ENCODE data around the gene LYSET. TPM values are rescaled to one million over a fixed set of nuclear protein-coding genes. Genes with fewer than 3 reads are reported as not detected.
"Not testable (repeated sequence)": the region's sequence is repeated elsewhere in the genome, so short reads cannot be mapped to it uniquely, and the experiment has no call there.

The LYSET gene
- total RNA-seq, 2 donors from 2014 or later = 25.0 to 27.9 TPM

GRCh38 chr14:93161411-93161940 is 23.6 kb upstream of the LYSET start:
- no peaks in the 10 kb centered on the region for H3K36me3 ChIP-seq (ENCODE audit: control insufficient read depth, insufficient read depth, low read length)
- Mint-ChIP-seq H3K27ac (no peak overlapping the region), H3K4me3 (no peak overlapping the region), H3K36me3 (ENCODE audit: low read depth) (no peaks in the 10 kb centered on the region), H3K27me3 (ENCODE audit: insufficient read depth) (no peaks in the 10 kb centered on the region), H3K9me3 (no peaks in the 10 kb centered on the region), H3K4me1 (peaks cover 3% of the 10 kb centered on the region)
- H3K27ac ChIP-seq (ENCODE audit: low read depth, low read length) = no peak overlapping the region
- H3K27me3 ChIP-seq (ENCODE audit: control insufficient read depth, insufficient read depth, low read length, poor library complexity, severe bottlenecking) = no peaks in the 10 kb centered on the region
- H3K9me3 ChIP-seq (ENCODE audit: control insufficient read depth, low read length) = no peaks in the 10 kb centered on the region
- no peak overlapping the region for H3K4me3 ChIP-seq (ENCODE audit: low read length)
- no peak for TF ChIP-seq CTCF (conservative IDR thresholded peaks at IDR 0.05)
- DNase-seq = no peak
- no peak overlapping the region for H3K9ac ChIP-seq (ENCODE audit: extremely low read depth, low read length, poor library complexity, severe bottlenecking)
- H3K4me1 ChIP-seq (ENCODE audit: control insufficient read depth, insufficient read depth, low read length) = no peaks in the 10 kb centered on the region
- WGBS, 2 experiments (ENCODE audit: insufficient coverage in 1 of 2, insufficient read length in 1 of 2) = 91 to 93% methylated on average over 3 to 4 of the region's 4 CpGs

- TF ChIP-seq CTCF (conservative IDR thresholded peaks at IDR 0.05) = no peak
- Histone ChIP-seq H3K36me3 (ENCODE audit: control insufficient read depth, insufficient read depth, low read length) (no peaks in the 10 kb centered on the region), H3K27ac (ENCODE audit: low read depth, low read length) (no peak overlapping the region), H3K9me3 (ENCODE audit: control insufficient read depth, low read length) (no peaks in the 10 kb centered on the region), H3K4me1 (ENCODE audit: control insufficient read depth, insufficient read depth, low read length) (no peaks in the 10 kb centered on the region), H3K4me3 (ENCODE audit: low read length) (no peak overlapping the region), H3K9ac (ENCODE audit: extremely low read depth, low read length, poor library complexity, severe bottlenecking) (no peak overlapping the region), H3K27me3 (ENCODE audit: control insufficient read depth, insufficient read depth, low read length, poor library complexity, severe bottlenecking) (no peaks in the 10 kb centered on the region)
- Mint-ChIP-seq H3K4me3 (no peak overlapping the region), H3K4me1 (peaks cover 3% of the 10 kb centered on the region), H3K36me3 (ENCODE audit: low read depth) (no peaks in the 10 kb centered on the region), H3K27me3 (ENCODE audit: insufficient read depth) (no peaks in the 10 kb centered on the region), H3K27ac (no peak overlapping the region), H3K9me3 (no peaks in the 10 kb centered on the region)
- DNase-seq = no peak
- 0 to 69% methylated on average over 1 to 4 of the region's 5 CpGs for WGBS, 2 experiments (ENCODE audit: insufficient coverage in 1 of 2, insufficient read length in 1 of 2)
These were observed 21.6 kb upstream of the LYSET start for GRCh38 chr14:93163564-93163963.

- not testable (repeated sequence) for H3K36me3 Mint-ChIP-seq (ENCODE audit: low read depth); H3K27ac Mint-ChIP-seq
These were observed 19.5 kb upstream of the LYSET start for GRCh38 chr14:93165271-93166265.

GRCh38 chr14:93168610-93169009 is 16.5 kb upstream of the LYSET start:
- not testable (repeated sequence) for H3K27me3 ChIP-seq (ENCODE audit: control insufficient read depth, insufficient read depth, low read length, poor library complexity, severe bottlenecking); DNase-seq; H3K4me1 ChIP-seq (ENCODE audit: control insufficient read depth, insufficient read depth, low read length); H3K27ac ChIP-seq (ENCODE audit: low read depth, low read length); H3K9me3 Mint-ChIP-seq; H3K4me3 Mint-ChIP-seq; H3K9ac ChIP-seq (ENCODE audit: extremely low read depth, low read length, poor library complexity, severe bottlenecking); H3K36me3 ChIP-seq (ENCODE audit: control insufficient read depth, insufficient read depth, low read length); H3K9me3 ChIP-seq (ENCODE audit: control insufficient read depth, low read length); H3K36me3 Mint-ChIP-seq (ENCODE audit: low read depth); H3K27me3 Mint-ChIP-seq (ENCODE audit: insufficient read depth); H3K4me1 Mint-ChIP-seq; H3K4me3 ChIP-seq (ENCODE audit: low read length); H3K27ac Mint-ChIP-seq
- WGBS, 2 experiments (ENCODE audit: insufficient coverage in 1 of 2, insufficient read length in 1 of 2) = 92 to 94% methylated on average over 7 to 8 of the region's 9 CpGs

More at GRCh38 chr14:93165271-93166265, 19.5 kb upstream of the LYSET start:
- H3K9me3 Mint-ChIP-seq; H3K9me3 ChIP-seq (ENCODE audit: control insufficient read depth, low read length); H3K27me3 ChIP-seq (ENCODE audit: control insufficient read depth, insufficient read depth, low read length, poor library complexity, severe bottlenecking); H3K4me1 ChIP-seq (ENCODE audit: control insufficient read depth, insufficient read depth, low read length); H3K36me3 ChIP-seq (ENCODE audit: control insufficient read depth, insufficient read depth, low read length); H3K4me1 Mint-ChIP-seq; DNase-seq; H3K9ac ChIP-seq (ENCODE audit: extremely low read depth, low read length, poor library complexity, severe bottlenecking); H3K27me3 Mint-ChIP-seq (ENCODE audit: insufficient read depth); H3K4me3 Mint-ChIP-seq; H3K4me3 ChIP-seq (ENCODE audit: low read length): not testable (repeated sequence)
- H3K27ac ChIP-seq (ENCODE audit: low read depth, low read length) = peak overlapping the region; percentile 17
- WGBS, 2 experiments (ENCODE audit: insufficient coverage in 1 of 2, insufficient read length in 1 of 2) = 73 to 86% methylated on average over 9 to 23 of the region's 26 CpGs

GRCh38 chr14:93169619-93170018 is 15.5 kb upstream of the LYSET start:
- not testable (repeated sequence) for H3K4me3 Mint-ChIP-seq; H3K9ac ChIP-seq (ENCODE audit: extremely low read depth, low read length, poor library complexity, severe bottlenecking); H3K9me3 Mint-ChIP-seq; H3K27me3 Mint-ChIP-seq (ENCODE audit: insufficient read depth); H3K36me3 Mint-ChIP-seq (ENCODE audit: low read depth); DNase-seq; H3K27ac Mint-ChIP-seq; H3K9me3 ChIP-seq (ENCODE audit: control insufficient read depth, low read length); H3K27ac ChIP-seq (ENCODE audit: low read depth, low read length); H3K4me1 ChIP-seq (ENCODE audit: control insufficient read depth, insufficient read depth, low read length); H3K4me3 ChIP-seq (ENCODE audit: low read length); H3K27me3 ChIP-seq (ENCODE audit: control insufficient read depth, insufficient read depth, low read length, poor library complexity, severe bottlenecking); H3K4me1 Mint-ChIP-seq; H3K36me3 ChIP-seq (ENCODE audit: control insufficient read depth, insufficient read depth, low read length)
- WGBS, 2 experiments (ENCODE audit: insufficient coverage in 1 of 2, insufficient read length in 1 of 2) = 85 to 100% methylated on average over 1 to 6 of the region's 6 CpGs
